ENCODE results near the gene IQSEC1. TPM values are rescaled to one million over a fixed set of nuclear protein-coding genes. Genes with fewer than 3 reads are reported as not detected.

Gene IQSEC1
- total and polyA plus RNA-seq, 9 of the 15 experiments (the other 6 are each of a cell fraction or from before 2014, with no cell fraction given) = 0.56 to 39.0 (median 6.8) TPM

DNA sequence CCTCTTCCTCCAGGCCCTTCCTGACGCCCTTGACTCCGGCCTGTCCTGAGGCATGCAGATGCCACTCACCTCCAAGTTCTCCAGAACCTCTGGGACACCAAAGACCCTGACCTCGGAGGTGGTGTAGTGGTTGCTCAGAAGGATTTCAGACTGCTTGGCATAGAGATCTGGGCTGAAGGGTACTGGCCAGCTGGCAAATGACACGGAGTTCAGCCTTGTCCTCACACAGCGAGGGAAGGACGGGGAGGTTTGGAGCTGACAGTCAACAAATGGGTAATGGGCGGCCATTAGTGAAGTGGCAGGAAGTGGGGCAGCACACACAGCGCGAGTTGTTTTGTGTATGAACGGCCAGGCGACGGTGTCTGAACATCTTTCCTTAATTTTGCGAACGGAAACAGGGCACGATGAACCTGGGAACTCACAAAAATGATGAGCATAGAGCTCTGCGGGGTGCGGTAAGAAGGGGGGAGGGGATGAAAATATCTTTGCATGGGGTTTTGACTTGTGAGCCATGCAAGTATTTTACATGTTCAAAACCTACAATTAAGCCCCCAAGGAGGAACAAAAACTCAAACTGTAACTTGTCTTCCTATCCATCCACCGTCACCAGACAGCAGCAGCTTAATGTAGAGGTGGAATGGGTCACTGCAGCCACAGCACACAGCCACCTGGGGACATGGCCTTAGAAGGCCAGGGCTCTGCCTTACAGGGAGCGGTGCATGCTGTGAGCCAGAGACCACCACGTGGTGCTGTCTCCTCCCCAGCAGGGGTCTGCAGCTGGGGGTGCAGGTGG, 188.2 kb downstream of the IQSEC1 start (continued):
- TF ChIP-seq, protein P1, sequence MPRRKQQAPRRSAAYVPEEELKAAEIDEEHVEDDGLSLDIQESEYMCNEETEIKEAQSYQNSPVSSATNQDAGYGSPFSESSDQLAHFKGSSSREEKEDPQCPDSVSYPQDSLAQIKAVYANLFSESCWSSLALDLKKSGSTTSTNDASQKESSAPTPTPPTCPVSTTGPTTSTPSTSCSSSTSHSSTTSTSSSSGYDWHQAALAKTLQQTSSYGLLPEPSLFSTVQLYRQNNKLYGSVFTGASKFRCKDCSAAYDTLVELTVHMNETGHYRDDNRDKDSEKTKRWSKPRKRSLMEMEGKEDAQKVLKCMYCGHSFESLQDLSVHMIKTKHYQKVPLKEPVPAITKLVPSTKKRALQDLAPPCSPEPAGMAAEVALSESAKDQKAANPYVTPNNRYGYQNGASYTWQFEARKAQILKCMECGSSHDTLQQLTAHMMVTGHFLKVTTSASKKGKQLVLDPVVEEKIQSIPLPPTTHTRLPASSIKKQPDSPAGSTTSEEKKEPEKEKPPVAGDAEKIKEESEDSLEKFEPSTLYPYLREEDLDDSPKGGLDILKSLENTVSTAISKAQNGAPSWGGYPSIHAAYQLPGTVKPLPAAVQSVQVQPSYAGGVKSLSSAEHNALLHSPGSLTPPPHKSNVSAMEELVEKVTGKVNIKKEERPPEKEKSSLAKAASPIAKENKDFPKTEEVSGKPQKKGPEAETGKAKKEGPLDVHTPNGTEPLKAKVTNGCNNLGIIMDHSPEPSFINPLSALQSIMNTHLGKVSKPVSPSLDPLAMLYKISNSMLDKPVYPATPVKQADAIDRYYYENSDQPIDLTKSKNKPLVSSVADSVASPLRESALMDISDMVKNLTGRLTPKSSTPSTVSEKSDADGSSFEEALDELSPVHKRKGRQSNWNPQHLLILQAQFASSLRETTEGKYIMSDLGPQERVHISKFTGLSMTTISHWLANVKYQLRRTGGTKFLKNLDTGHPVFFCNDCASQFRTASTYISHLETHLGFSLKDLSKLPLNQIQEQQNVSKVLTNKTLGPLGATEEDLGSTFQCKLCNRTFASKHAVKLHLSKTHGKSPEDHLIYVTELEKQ (CRISPR knock-in tag; IDR thresholded peaks at IDR 0.05) = no peak
- TF ChIP-seq ETV5 (CRISPR knock-in tag; IDR thresholded peaks at IDR 0.05; ENCODE audit: low read depth) = no peak
- TF ChIP-seq BDP1 (IDR thresholded peaks at IDR 0.05; ENCODE audit: insufficient read depth, insufficient read length) = no peak
- TF ChIP-seq NFE2L1 (tag; IDR thresholded peaks at IDR 0.05; ENCODE audit: borderline replicate concordance, low read depth) = no peak
- TF ChIP-seq, protein P2, sequence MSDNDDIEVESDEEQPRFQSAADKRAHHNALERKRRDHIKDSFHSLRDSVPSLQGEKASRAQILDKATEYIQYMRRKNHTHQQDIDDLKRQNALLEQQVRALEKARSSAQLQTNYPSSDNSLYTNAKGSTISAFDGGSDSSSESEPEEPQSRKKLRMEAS (CRISPR knock-in tag; IDR thresholded peaks at IDR 0.05) = peak; percentile 14; the same call in 1 of the 2 replicates
- TF ChIP-seq ZNF282 (CRISPR knock-in tag; IDR thresholded peaks at IDR 0.05) = no peak
